HepG2 (cell line): ENCODE results near the gene C20orf204. TPM values are rescaled to one million over a fixed set of nuclear protein-coding genes. Genes with fewer than 3 reads are reported as not detected.
A peak's percentile ranks its signal among the peaks of the same experiment; 100 is the strongest.

Experiments used
- ATF7-NPFF ChIP-seq: sonication (generic); formaldehyde crosslinking; IDR thresholded peaks from 2 replicates; pipeline ENCODE4 v1.8.1; 2023; ENCODE audit warnings: mild to moderate bottlenecking, low read depth, missing genetic modification reagents, moderate library complexity
- ATRX ChIP-seq: sonication (generic); formaldehyde crosslinking; IDR thresholded peaks from 2 replicates; pipeline ENCODE4 v1.4.0; 2020; ENCODE audit warnings: missing genetic modification reagents, borderline replicate concordance
- CREB1 ChIP-seq, 2 experiments: fragments of 450-650 bp in 1 of 2; IDR thresholded peaks; 2 replicates each; pipeline ENCODE4 v1.6.1; 2016 to 2017; ENCODE audit warnings: control low read depth in 1 of 2, mild to moderate bottlenecking in 1 of 2, missing compliant biosample characterization in 1 of 2, missing genetic modification characterization in 1 of 2
- FLYWCH1 ChIP-seq: sonication (generic); formaldehyde crosslinking; IDR thresholded peaks from 2 replicates; pipeline ENCODE4 v1.8.1; 2023; ENCODE audit warnings: mild to moderate bottlenecking, missing genetic modification reagents
- GTF2F1 ChIP-seq: fragments of 150-350 bp; IDR thresholded peaks from 2 replicates; pipeline ENCODE4 v1.6.1; 2014; ENCODE audit warnings: low read length
- GZF1 ChIP-seq: sonication (generic); formaldehyde crosslinking; IDR thresholded peaks from 2 replicates; pipeline ENCODE4 v1.5.1; 2020; ENCODE audit warnings: mild to moderate bottlenecking, missing genetic modification reagents
- HCFC1 ChIP-seq: fragments of 150-350 bp; IDR thresholded peaks from 2 replicates; pipeline ENCODE4 v1.6.1; 2014; ENCODE audit warnings: low read depth, low read length
- IKZF1 ChIP-seq: fragments of 450-650 bp; IDR thresholded peaks from 2 replicates; pipeline ENCODE4 v1.7.1; 2016
- MEIS1 ChIP-seq: sonication (generic); formaldehyde crosslinking; IDR thresholded peaks from 2 replicates; pipeline ENCODE4 v1.9.0; 2021; ENCODE audit warnings: mild to moderate bottlenecking, missing genetic modification reagents, moderate library complexity, borderline replicate concordance
- MEIS2 ChIP-seq: sonication (generic); formaldehyde crosslinking; IDR thresholded peaks from 2 replicates; pipeline ENCODE4 v1.9.0; 2021; ENCODE audit warnings: mild to moderate bottlenecking, missing genetic modification reagents
- NFATC3 ChIP-seq: sonication (generic); formaldehyde crosslinking; IDR thresholded peaks from 2 replicates; pipeline ENCODE4 v1.5.1; 2020; ENCODE audit warnings: mild to moderate bottlenecking, missing genetic modification reagents
- POLR2AphosphoS5 ChIP-seq: IDR thresholded peaks from 2 replicates; pipeline ENCODE4 v1.6.1; 2012; ENCODE audit warnings: low read depth, low read length
- SATB2 ChIP-seq: sonication (generic); formaldehyde crosslinking; IDR thresholded peaks from 2 replicates; pipeline ENCODE4 v1.5.0; 2020; ENCODE audit warnings: missing genetic modification reagents
- SOX6 ChIP-seq, 2 experiments: fragments of 450-650 bp in 1 of 2; sonication (generic) in 1 of 2; formaldehyde crosslinking in 1 of 2; IDR thresholded peaks; 2 replicates each; pipeline versions ENCODE4 v1.4.0 to v1.6.1; 2017 to 2020; ENCODE audit warnings: antibody characterized with exemption in 1 of 2, mild to moderate bottlenecking in 1 of 2, missing genetic modification reagents in 1 of 2
- SSRP1 ChIP-seq: IDR thresholded peaks from 2 replicates; pipeline ENCODE4 v1.6.1; 2016; ENCODE audit warnings: control low read depth
- ZFP37 ChIP-seq: sonication (generic); formaldehyde crosslinking; IDR thresholded peaks from 2 replicates; pipeline ENCODE4 v1.4.0; 2020; ENCODE audit warnings: missing genetic modification reagents, borderline replicate concordance
- ZNF12 ChIP-seq: sonication (generic); formaldehyde crosslinking; IDR thresholded peaks from 2 replicates; pipeline ENCODE4 v1.5.0; 2020; ENCODE audit warnings: missing genetic modification reagents
- ZNF207 ChIP-seq: fragments of 450-650 bp; IDR thresholded peaks from 2 replicates; pipeline ENCODE4 v1.6.1; 2016; ENCODE audit warnings: antibody characterized with exemption, borderline replicate concordance
- ZNF570 ChIP-seq: sonication (generic); formaldehyde crosslinking; IDR thresholded peaks from 2 replicates; pipeline ENCODE4 v1.4.0; 2020; ENCODE audit warnings: mild to moderate bottlenecking, missing genetic modification reagents, borderline replicate concordance
- ZSCAN12 ChIP-seq: sonication (generic); formaldehyde crosslinking; IDR thresholded peaks from 2 replicates; pipeline ENCODE4 v1.9.0; 2021; ENCODE audit warnings: mild to moderate bottlenecking, missing genetic modification reagents
- polyA plus RNA-seq, 8 experiments: library from polyadenylated mRNA; depleted of rRNA in 3 of 8; stranded (reverse) in 7 of 8; unstranded in 1 of 8; fragments of >200 nt; fragmentation: Illumina TruSeq in 4 of 8; extraction: Trizol in 4 of 8; gene quantifications; 2 replicates each; pipeline versions ENCODE4 v1.2.1 to v1.2.3, GENCODE V29; 2011 to 2016; ENCODE audit warnings: low read depth in 4 of 8, missing spikeins in 1 of 8, mixed read lengths in 1 of 8; ENCODE audit not compliant: insufficient read depth in 1 of 8
- total RNA-seq, 5 experiments: library from RNA; depleted of rRNA; stranded (reverse); fragments of >200 nt; fragmentation: Illumina TruSeq; extraction: Trizol; gene quantifications; 2 replicates each; pipeline ENCODE4 v1.2.3, GENCODE V29; 2016; ENCODE audit warnings: low read depth in 1 of 5
- TF ChIP-seq, protein P1 (sequence below): sonication (generic); formaldehyde crosslinking; IDR thresholded peaks from 2 replicates; pipeline ENCODE4 v1.4.0; 2020; ENCODE audit warnings: missing genetic modification reagents
- TF ChIP-seq, protein P2 (sequence below): sonication (generic); formaldehyde crosslinking; IDR thresholded peaks from 2 replicates; pipeline ENCODE4 v1.8.0; 2022; ENCODE audit warnings: missing genetic modification reagents, mild to moderate bottlenecking, borderline replicate concordance
- TF ChIP-seq, protein P3 (sequence below): sonication (generic); formaldehyde crosslinking; IDR thresholded peaks from 2 replicates; pipeline ENCODE4 v1.9.0; 2021; ENCODE audit warnings: missing genetic modification reagents, borderline replicate concordance
- TF ChIP-seq, protein P4 (sequence below): IDR thresholded peaks from 2 replicates; pipeline ENCODE4 v1.6.1; 2016

The C20orf204 gene
- total and polyA plus RNA-seq, 2 of the 13 experiments (the other 11 are each of a cell fraction or from before 2014, with no cell fraction given) = 22.1 to 80.0 TPM

DNA sequence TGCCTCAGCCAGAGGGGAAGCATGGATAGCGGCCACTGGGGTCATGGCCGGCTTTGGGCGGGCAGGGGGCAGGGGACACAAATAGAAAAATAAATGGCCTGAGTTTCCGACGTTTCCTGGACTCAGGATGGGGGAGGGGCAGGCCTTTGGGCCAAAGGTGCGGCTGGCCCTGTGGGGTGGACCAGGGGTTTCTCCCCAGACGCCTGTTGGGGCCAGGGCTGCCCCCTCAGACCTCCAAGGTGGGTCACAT lies 20.6 kb downstream of the C20orf204 start (continued):
- TF ChIP-seq GZF1 (CRISPR knock-in tag) (no peak), GTF2F1 (no peak), NFATC3 (no peak), HCFC1 (no peak), MEIS1 (CRISPR knock-in tag) (no peak; the same call in 1 of the 2 replicates), SOX6 (IDR thresholded peaks at IDR 0.05) (no peak), SOX6 (CRISPR knock-in tag; IDR thresholded peaks at IDR 0.05) (peak; percentile 63), ZNF12 (CRISPR knock-in tag) (0 out of 2 replicates have a peak, but pooled peaks have one; percentile 18), ZNF570 (CRISPR knock-in tag) (no peak), ZFP37 (CRISPR knock-in tag) (no peak), CREB1 (IDR thresholded peaks at IDR 0.05) (no peak), CREB1 (CRISPR knock-in tag; IDR thresholded peaks at IDR 0.05) (no peak), ZNF207 (no peak), MEIS2 (CRISPR knock-in tag) (peak; percentile 67; the same call in 1 of the 2 replicates), SATB2 (CRISPR knock-in tag) (no peak), ATF7-NPFF (no peak), SSRP1 (no peak), IKZF1 (no peak), POLR2AphosphoS5 (0 out of 2 replicates have a peak, but pooled peaks have one; percentile 25), FLYWCH1 (CRISPR knock-in tag) (no peak), ZSCAN12 (CRISPR knock-in tag) (0 out of 2 replicates have a peak, but pooled peaks have one; percentile 18), ATRX (CRISPR knock-in tag) (no peak)
- TF ChIP-seq, protein P1, sequence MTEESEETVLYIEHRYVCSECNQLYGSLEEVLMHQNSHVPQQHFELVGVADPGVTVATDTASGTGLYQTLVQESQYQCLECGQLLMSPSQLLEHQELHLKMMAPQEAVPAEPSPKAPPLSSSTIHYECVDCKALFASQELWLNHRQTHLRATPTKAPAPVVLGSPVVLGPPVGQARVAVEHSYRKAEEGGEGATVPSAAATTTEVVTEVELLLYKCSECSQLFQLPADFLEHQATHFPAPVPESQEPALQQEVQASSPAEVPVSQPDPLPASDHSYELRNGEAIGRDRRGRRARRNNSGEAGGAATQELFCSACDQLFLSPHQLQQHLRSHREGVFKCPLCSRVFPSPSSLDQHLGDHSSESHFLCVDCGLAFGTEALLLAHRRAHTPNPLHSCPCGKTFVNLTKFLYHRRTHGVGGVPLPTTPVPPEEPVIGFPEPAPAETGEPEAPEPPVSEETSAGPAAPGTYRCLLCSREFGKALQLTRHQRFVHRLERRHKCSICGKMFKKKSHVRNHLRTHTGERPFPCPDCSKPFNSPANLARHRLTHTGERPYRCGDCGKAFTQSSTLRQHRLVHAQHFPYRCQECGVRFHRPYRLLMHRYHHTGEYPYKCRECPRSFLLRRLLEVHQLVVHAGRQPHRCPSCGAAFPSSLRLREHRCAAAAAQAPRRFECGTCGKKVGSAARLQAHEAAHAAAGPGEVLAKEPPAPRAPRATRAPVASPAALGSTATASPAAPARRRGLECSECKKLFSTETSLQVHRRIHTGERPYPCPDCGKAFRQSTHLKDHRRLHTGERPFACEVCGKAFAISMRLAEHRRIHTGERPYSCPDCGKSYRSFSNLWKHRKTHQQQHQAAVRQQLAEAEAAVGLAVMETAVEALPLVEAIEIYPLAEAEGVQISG (CRISPR knock-in tag) = 0 out of 2 replicates have a peak, but pooled peaks have one; percentile 31
- TF ChIP-seq, protein P2, sequence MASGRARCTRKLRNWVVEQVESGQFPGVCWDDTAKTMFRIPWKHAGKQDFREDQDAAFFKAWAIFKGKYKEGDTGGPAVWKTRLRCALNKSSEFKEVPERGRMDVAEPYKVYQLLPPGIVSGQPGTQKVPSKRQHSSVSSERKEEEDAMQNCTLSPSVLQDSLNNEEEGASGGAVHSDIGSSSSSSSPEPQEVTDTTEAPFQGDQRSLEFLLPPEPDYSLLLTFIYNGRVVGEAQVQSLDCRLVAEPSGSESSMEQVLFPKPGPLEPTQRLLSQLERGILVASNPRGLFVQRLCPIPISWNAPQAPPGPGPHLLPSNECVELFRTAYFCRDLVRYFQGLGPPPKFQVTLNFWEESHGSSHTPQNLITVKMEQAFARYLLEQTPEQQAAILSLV = no peak
- TF ChIP-seq, protein P3, sequence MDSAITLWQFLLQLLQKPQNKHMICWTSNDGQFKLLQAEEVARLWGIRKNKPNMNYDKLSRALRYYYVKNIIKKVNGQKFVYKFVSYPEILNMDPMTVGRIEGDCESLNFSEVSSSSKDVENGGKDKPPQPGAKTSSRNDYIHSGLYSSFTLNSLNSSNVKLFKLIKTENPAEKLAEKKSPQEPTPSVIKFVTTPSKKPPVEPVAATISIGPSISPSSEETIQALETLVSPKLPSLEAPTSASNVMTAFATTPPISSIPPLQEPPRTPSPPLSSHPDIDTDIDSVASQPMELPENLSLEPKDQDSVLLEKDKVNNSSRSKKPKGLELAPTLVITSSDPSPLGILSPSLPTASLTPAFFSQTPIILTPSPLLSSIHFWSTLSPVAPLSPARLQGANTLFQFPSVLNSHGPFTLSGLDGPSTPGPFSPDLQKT = no peak
- TF ChIP-seq, protein P4, sequence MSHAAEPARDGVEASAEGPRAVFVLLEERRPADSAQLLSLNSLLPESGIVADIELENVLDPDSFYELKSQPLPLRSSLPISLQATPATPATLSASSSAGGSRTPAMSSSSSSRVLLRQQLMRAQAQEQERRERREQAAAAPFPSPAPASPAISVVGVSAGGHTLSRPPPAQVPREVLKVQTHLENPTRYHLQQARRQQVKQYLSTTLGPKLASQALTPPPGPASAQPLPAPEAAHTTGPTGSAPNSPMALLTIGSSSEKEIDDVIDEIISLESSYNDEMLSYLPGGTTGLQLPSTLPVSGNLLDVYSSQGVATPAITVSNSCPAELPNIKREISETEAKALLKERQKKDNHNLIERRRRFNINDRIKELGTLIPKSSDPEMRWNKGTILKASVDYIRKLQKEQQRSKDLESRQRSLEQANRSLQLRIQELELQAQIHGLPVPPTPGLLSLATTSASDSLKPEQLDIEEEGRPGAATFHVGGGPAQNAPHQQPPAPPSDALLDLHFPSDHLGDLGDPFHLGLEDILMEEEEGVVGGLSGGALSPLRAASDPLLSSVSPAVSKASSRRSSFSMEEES (CRISPR knock-in tag) = peak; percentile 6; the same call in 1 of the 2 replicates
